ENCODE measurements around the gene POGK. TPM values are rescaled to one million over a fixed set of nuclear protein-coding genes. Genes with fewer than 3 reads are reported as not detected.
A peak's percentile ranks its signal among the peaks of the same experiment; 100 is the strongest.

POGK gene
- total and polyA plus RNA-seq, 9 of the 15 experiments (the other 6 are each of a cell fraction or from before 2014, with no cell fraction given) = 6.1 to 44.5 (median 24.3) TPM

DNA sequence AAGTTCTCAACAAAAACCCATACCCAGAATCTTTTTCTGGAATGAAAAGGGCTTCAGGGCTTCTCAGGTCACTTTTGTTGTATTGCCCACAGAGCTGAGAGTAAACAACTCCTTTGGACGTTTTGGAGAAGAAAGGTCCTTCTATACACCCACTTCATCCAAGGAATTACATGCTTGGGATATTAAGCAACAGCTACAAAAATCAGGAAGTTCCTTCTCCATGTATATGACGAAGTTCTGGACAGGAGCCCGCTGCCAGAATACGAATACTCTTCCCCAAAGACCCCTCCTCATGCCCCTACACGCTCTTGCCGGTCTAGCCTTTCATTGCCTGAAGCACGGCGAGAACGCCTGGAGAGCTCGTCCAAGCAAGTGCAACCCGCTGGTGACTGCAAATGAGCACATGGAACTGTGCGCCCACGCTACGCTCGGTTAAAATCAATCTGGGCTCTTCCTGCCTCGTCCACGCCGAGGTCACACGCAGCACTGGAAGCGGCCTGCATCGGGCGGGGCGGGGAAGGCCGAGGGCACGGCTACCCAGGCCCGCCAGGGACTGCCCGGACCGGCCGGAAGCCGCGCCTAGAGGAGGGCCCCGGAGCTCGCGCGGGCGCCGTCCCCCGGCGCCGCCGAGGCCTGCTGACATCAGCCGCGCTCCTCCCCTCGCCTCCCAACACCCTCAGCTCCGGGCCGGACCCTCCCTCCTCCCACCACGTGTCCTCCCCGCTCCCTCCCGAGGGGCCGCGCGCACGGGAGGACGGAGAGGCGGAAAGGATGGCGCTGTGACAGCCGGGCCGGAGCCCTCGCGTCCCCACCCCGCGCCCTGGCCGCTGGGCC, at the start of gene POGK (continued):
- TF ChIP-seq NFIX (CRISPR knock-in tag; IDR thresholded peaks at IDR 0.05; ENCODE audit: low read depth) (no peak), HNRNPK (IDR thresholded peaks at IDR 0.05; ENCODE audit: low read depth, low read length, poor library complexity, severe bottlenecking) (no peak), NR2C2 (CRISPR knock-in tag; IDR thresholded peaks at IDR 0.05) (no peak), NR2C2 (tag; IDR thresholded peaks at IDR 0.05) (peak; percentile 81), RFX1 (IDR thresholded peaks at IDR 0.05) (no peak), FOXM1 (IDR thresholded peaks at IDR 0.05; ENCODE audit: low read depth) (no peak), FOXM1 (CRISPR knock-in tag; IDR thresholded peaks at IDR 0.05; ENCODE audit: low read depth) (no peak), ZBED1 (IDR thresholded peaks at IDR 0.05) (no peak), NCOA6 (IDR thresholded peaks at IDR 0.05) (no peak), ZNF75A (CRISPR knock-in tag; IDR thresholded peaks at IDR 0.05) (no peak), NFXL1 (CRISPR knock-in tag; IDR thresholded peaks at IDR 0.05) (no peak), BRD9 (IDR thresholded peaks at IDR 0.05; ENCODE audit: low read depth, partially characterized antibody) (no peak), ZNF696 (CRISPR knock-in tag; conservative IDR thresholded peaks at IDR 0.05) (no peak), KDM5B (IDR thresholded peaks at IDR 0.05; ENCODE audit: insufficient replicate concordance, low read depth, low read length) (peak; percentile 98), PHF21A (IDR thresholded peaks at IDR 0.05; ENCODE audit: borderline replicate concordance, low read depth) (0 out of 2 replicates have a peak, but pooled peaks have one; percentile 38), HSF4 (CRISPR knock-in tag; IDR thresholded peaks at IDR 0.05; ENCODE audit: borderline replicate concordance) (no peak), PHF20 (IDR thresholded peaks at IDR 0.05; ENCODE audit: partially characterized antibody) (peak; percentile 85)
- TF ChIP-seq, protein P1, sequence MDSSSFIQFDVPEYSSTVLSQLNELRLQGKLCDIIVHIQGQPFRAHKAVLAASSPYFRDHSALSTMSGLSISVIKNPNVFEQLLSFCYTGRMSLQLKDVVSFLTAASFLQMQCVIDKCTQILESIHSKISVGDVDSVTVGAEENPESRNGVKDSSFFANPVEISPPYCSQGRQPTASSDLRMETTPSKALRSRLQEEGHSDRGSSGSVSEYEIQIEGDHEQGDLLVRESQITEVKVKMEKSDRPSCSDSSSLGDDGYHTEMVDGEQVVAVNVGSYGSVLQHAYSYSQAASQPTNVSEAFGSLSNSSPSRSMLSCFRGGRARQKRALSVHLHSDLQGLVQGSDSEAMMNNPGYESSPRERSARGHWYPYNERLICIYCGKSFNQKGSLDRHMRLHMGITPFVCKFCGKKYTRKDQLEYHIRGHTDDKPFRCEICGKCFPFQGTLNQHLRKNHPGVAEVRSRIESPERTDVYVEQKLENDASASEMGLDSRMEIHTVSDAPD (CRISPR knock-in tag; IDR thresholded peaks at IDR 0.05) = no peak
- TF ChIP-seq, protein P2, sequence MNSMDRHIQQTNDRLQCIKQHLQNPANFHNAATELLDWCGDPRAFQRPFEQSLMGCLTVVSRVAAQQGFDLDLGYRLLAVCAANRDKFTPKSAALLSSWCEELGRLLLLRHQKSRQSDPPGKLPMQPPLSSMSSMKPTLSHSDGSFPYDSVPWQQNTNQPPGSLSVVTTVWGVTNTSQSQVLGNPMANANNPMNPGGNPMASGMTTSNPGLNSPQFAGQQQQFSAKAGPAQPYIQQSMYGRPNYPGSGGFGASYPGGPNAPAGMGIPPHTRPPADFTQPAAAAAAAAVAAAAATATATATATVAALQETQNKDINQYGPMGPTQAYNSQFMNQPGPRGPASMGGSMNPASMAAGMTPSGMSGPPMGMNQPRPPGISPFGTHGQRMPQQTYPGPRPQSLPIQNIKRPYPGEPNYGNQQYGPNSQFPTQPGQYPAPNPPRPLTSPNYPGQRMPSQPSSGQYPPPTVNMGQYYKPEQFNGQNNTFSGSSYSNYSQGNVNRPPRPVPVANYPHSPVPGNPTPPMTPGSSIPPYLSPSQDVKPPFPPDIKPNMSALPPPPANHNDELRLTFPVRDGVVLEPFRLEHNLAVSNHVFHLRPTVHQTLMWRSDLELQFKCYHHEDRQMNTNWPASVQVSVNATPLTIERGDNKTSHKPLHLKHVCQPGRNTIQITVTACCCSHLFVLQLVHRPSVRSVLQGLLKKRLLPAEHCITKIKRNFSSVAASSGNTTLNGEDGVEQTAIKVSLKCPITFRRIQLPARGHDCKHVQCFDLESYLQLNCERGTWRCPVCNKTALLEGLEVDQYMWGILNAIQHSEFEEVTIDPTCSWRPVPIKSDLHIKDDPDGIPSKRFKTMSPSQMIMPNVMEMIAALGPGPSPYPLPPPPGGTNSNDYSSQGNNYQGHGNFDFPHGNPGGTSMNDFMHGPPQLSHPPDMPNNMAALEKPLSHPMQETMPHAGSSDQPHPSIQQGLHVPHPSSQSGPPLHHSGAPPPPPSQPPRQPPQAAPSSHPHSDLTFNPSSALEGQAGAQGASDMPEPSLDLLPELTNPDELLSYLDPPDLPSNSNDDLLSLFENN (IDR thresholded peaks at IDR 0.05; ENCODE audit: low read depth in 2 of 2, low read length in 2 of 2) = peak in 1 of 2 experiments; percentile 55; a peak in 1 of 4 replicates
- TF ChIP-seq, protein P3, sequence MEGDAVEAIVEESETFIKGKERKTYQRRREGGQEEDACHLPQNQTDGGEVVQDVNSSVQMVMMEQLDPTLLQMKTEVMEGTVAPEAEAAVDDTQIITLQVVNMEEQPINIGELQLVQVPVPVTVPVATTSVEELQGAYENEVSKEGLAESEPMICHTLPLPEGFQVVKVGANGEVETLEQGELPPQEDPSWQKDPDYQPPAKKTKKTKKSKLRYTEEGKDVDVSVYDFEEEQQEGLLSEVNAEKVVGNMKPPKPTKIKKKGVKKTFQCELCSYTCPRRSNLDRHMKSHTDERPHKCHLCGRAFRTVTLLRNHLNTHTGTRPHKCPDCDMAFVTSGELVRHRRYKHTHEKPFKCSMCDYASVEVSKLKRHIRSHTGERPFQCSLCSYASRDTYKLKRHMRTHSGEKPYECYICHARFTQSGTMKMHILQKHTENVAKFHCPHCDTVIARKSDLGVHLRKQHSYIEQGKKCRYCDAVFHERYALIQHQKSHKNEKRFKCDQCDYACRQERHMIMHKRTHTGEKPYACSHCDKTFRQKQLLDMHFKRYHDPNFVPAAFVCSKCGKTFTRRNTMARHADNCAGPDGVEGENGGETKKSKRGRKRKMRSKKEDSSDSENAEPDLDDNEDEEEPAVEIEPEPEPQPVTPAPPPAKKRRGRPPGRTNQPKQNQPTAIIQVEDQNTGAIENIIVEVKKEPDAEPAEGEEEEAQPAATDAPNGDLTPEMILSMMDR (IDR thresholded peaks at IDR 0.05 in 2 of 3, conservative IDR thresholded peaks at IDR 0.05 in 1 of 3; ENCODE audit: insufficient read depth in 2 of 3, low read depth in 1 of 3, low read length in 3 of 3) = peak in 2 of 3 experiments; percentile 8 to 10; a peak in 2 of 6 replicates
- TF ChIP-seq, protein P4, sequence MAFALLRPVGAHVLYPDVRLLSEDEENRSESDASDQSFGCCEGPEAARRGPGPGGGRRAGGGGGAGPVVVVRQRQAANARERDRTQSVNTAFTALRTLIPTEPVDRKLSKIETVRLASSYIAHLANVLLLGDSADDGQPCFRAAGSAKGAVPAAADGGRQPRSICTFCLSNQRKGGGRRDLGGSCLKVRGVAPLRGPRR (CRISPR knock-in tag; IDR thresholded peaks at IDR 0.05) = no peak
